Neural progenitor cell (in vitro differentiated cells): Measurements from ENCODE around the gene BICRAL.

Source experiments
- EZH2 ChIP-seq: fragments of 200-600 bp; sonication (generic); IDR thresholded peaks from 2 replicates; pipeline ENCODE4 v1.6.1; 2017; ENCODE audit warnings: antibody characterized with exemption, mild to moderate bottlenecking, moderate library complexity
- TF ChIP-seq, protein P1 (sequence below): fragments of 200-600 bp; sonication (generic); IDR thresholded peaks from 2 replicates; pipeline ENCODE4 v1.5.1; 2017; ENCODE audit warnings: antibody characterized with exemption, mild to moderate bottlenecking

DNA sequence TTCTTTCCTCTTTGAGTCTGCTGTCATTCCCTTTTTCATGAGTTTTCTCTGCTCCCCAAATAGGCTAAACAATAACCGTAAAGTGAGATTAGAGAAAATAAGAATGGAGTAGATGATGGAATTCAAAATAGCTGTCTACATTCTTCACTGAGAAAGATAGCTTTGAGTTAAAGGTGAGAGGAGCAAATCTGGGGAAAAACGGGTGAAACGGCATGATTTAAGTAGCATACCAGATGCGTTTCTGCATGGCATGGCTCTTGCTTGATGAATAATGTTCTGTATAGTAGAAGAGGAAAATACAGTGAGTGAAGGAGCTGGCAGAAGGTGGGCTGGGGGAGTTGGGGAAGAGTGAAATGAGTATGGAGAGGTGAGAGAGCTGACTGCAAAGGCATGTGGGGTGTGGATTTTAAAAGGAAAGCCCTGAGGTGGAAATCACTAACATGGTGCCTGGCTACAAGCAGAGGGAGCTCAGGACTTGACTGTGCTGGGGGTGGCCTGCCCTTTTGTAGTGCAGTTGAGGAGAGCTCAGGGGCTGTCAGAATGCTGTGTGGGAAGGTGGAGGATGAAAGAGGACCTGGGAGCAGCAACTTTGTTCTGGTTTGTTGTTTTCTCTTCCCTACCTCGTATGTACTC lies 8.8 kb downstream of the BICRAL start:
- TF ChIP-seq, protein P1, sequence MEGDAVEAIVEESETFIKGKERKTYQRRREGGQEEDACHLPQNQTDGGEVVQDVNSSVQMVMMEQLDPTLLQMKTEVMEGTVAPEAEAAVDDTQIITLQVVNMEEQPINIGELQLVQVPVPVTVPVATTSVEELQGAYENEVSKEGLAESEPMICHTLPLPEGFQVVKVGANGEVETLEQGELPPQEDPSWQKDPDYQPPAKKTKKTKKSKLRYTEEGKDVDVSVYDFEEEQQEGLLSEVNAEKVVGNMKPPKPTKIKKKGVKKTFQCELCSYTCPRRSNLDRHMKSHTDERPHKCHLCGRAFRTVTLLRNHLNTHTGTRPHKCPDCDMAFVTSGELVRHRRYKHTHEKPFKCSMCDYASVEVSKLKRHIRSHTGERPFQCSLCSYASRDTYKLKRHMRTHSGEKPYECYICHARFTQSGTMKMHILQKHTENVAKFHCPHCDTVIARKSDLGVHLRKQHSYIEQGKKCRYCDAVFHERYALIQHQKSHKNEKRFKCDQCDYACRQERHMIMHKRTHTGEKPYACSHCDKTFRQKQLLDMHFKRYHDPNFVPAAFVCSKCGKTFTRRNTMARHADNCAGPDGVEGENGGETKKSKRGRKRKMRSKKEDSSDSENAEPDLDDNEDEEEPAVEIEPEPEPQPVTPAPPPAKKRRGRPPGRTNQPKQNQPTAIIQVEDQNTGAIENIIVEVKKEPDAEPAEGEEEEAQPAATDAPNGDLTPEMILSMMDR, result no peak
- no peak for TF ChIP-seq EZH2
